ENCODE measurements around the gene E2F2.
"Not testable (repeated sequence)": the region's sequence is repeated elsewhere in the genome, so short reads cannot be mapped to it uniquely, and the experiment has no call there.

The E2F2 gene

GRCh38 chr1:23502951-23503350, 28.1 kb downstream of the E2F2 start:
- Histone ChIP-seq H3K4me1 (ENCODE audit: insufficient read depth, low read length) (no peaks in the 10 kb centered on the region), H3K9me3 (ENCODE audit: control insufficient read depth, insufficient read depth, low read length) (no peaks in the 10 kb centered on the region), H3K36me3 (ENCODE audit: insufficient read depth, low read length) (no peaks in the 10 kb centered on the region), H3K9ac (ENCODE audit: low read depth, low read length) (no peak overlapping the region)

GRCh38 chr1:23500466-23500865, 30.6 kb downstream of the E2F2 start:
- no peaks in the 10 kb centered on the region for H3K9me3 ChIP-seq (ENCODE audit: control insufficient read depth, insufficient read depth, low read length)
- no peaks in the 10 kb centered on the region for H3K36me3 ChIP-seq (ENCODE audit: insufficient read depth, low read length)
- no peaks in the 10 kb centered on the region; the same call in 1 of the 2 replicates for H3K4me1 ChIP-seq (ENCODE audit: insufficient read depth, low read length)
- no peak overlapping the region for H3K9ac ChIP-seq (ENCODE audit: low read depth, low read length)

- no peak overlapping the region for H3K9ac ChIP-seq (ENCODE audit: low read depth, low read length)
- H3K4me1 ChIP-seq (ENCODE audit: insufficient read depth, low read length): no peaks in the 10 kb centered on the region; the same call in 1 of the 2 replicates
- no peaks in the 10 kb centered on the region for H3K9me3 ChIP-seq (ENCODE audit: control insufficient read depth, insufficient read depth, low read length)
- H3K36me3 ChIP-seq (ENCODE audit: insufficient read depth, low read length): no peaks in the 10 kb centered on the region
Observed at GRCh38 chr1:23497777-23498439, 33.1 kb downstream of the E2F2 start.

GRCh38 chr1:23496490-23497181, 34.4 kb downstream of the E2F2 start:
- H3K9me3 ChIP-seq (ENCODE audit: control insufficient read depth, insufficient read depth, low read length): no peaks in the 10 kb centered on the region
- H3K9ac ChIP-seq (ENCODE audit: low read depth, low read length): no peak overlapping the region
- no peaks in the 10 kb centered on the region for H3K36me3 ChIP-seq (ENCODE audit: insufficient read depth, low read length)
- H3K4me1 ChIP-seq (ENCODE audit: insufficient read depth, low read length): no peaks in the 10 kb centered on the region; the same call in 1 of the 2 replicates

GRCh38 chr1:23494836-23495235, 36.2 kb downstream of the E2F2 start:
- H3K36me3 ChIP-seq (ENCODE audit: insufficient read depth, low read length); H3K9ac ChIP-seq (ENCODE audit: low read depth, low read length); H3K4me1 ChIP-seq (ENCODE audit: insufficient read depth, low read length); H3K9me3 ChIP-seq (ENCODE audit: control insufficient read depth, insufficient read depth, low read length): not testable (repeated sequence)

- not testable (repeated sequence) for H3K36me3 ChIP-seq (ENCODE audit: insufficient read depth, low read length); H3K4me1 ChIP-seq (ENCODE audit: insufficient read depth, low read length); H3K9ac ChIP-seq (ENCODE audit: low read depth, low read length); H3K9me3 ChIP-seq (ENCODE audit: control insufficient read depth, insufficient read depth, low read length)
Observed at GRCh38 chr1:23492776-23493175, 38.3 kb downstream of the E2F2 start.

GRCh38 chr1:23492132-23492720, 38.8 kb downstream of the E2F2 start:
- no peaks in the 10 kb centered on the region for H3K9me3 ChIP-seq (ENCODE audit: control insufficient read depth, insufficient read depth, low read length)
- no peaks in the 10 kb centered on the region; the same call in 1 of the 2 replicates for H3K4me1 ChIP-seq (ENCODE audit: insufficient read depth, low read length)
- H3K9ac ChIP-seq (ENCODE audit: low read depth, low read length): no peak overlapping the region
- H3K36me3 ChIP-seq (ENCODE audit: insufficient read depth, low read length): no peaks in the 10 kb centered on the region

- Histone ChIP-seq H3K4me1 (ENCODE audit: insufficient read depth, low read length) (no peaks in the 10 kb centered on the region), H3K9ac (ENCODE audit: low read depth, low read length) (no peak overlapping the region), H3K36me3 (ENCODE audit: insufficient read depth, low read length) (no peaks in the 10 kb centered on the region), H3K9me3 (ENCODE audit: control insufficient read depth, insufficient read depth, low read length) (no peaks in the 10 kb centered on the region)
Observed at GRCh38 chr1:23489842-23490241, 41.2 kb downstream of the E2F2 start.

GRCh38 chr1:23485002-23485332, 46.1 kb downstream of the E2F2 start:
- Histone ChIP-seq H3K9me3 (ENCODE audit: control insufficient read depth, insufficient read depth, low read length) (no peaks in the 10 kb centered on the region), H3K9ac (ENCODE audit: low read depth, low read length) (peak overlapping the region; percentile 26; the same call in 1 of the 2 replicates), H3K4me1 (ENCODE audit: insufficient read depth, low read length) (peaks cover 6% of the 10 kb centered on the region; the same call in 1 of the 2 replicates), H3K36me3 (ENCODE audit: insufficient read depth, low read length) (no peaks in the 10 kb centered on the region)

- Histone ChIP-seq H3K9ac (ENCODE audit: low read depth, low read length) (peak overlapping the region; percentile 26; the same call in 1 of the 2 replicates), H3K4me1 (ENCODE audit: insufficient read depth, low read length) (peaks cover 6% of the 10 kb centered on the region; the same call in 1 of the 2 replicates), H3K36me3 (ENCODE audit: insufficient read depth, low read length) (no peaks in the 10 kb centered on the region), H3K9me3 (ENCODE audit: control insufficient read depth, insufficient read depth, low read length) (no peaks in the 10 kb centered on the region)
Observed at GRCh38 chr1:23484253-23485001, 46.6 kb downstream of the E2F2 start.

GRCh38 chr1:23483321-23484252, 47.4 kb downstream of the E2F2 start, which contains the start of gene ASAP3:
TSS of gene ASAP3 (minus strand) at chr1:23484179. CDS start at chr1:23484133, 46 bp downstream.
- H3K4me1 ChIP-seq (ENCODE audit: insufficient read depth, low read length): peaks cover 6% of the 10 kb centered on the region; the same call in 1 of the 2 replicates
- H3K9ac ChIP-seq (ENCODE audit: low read depth, low read length): peak within 1 kb of the TSS; percentile 67
- H3K36me3 ChIP-seq (ENCODE audit: insufficient read depth, low read length): no peaks in the 10 kb centered on the region
- H3K9me3 ChIP-seq (ENCODE audit: control insufficient read depth, insufficient read depth, low read length): no peaks in the 10 kb centered on the region

GRCh38 chr1:23481904-23482303, 49.1 kb downstream of the E2F2 start:
- Histone ChIP-seq H3K9ac (ENCODE audit: low read depth, low read length) (no peak overlapping the region), H3K36me3 (ENCODE audit: insufficient read depth, low read length) (no peaks in the 10 kb centered on the region), H3K9me3 (ENCODE audit: control insufficient read depth, insufficient read depth, low read length) (no peaks in the 10 kb centered on the region), H3K4me1 (ENCODE audit: insufficient read depth, low read length) (peaks cover 6% of the 10 kb centered on the region; the same call in 1 of the 2 replicates)

- Histone ChIP-seq H3K36me3 (ENCODE audit: insufficient read depth, low read length) (no peaks in the 10 kb centered on the region), H3K4me1 (ENCODE audit: insufficient read depth, low read length) (peaks cover 6% of the 10 kb centered on the region; the same call in 1 of the 2 replicates), H3K9ac (ENCODE audit: low read depth, low read length) (no peak overlapping the region), H3K9me3 (ENCODE audit: control insufficient read depth, insufficient read depth, low read length) (no peaks in the 10 kb centered on the region)
Observed at GRCh38 chr1:23481026-23481597, 49.9 kb downstream of the E2F2 start.

All from ES-I3 (cell line).